Left ventricle myocardium inferior (tissue), 1 donor: ENCODE results near the gene RAB13. TPM values are rescaled to one million over a fixed set of nuclear protein-coding genes. Genes with fewer than 3 reads are reported as not detected.

Experiments used
- DNase-seq: peaks from one replicate; pipeline ENCODE4 v3.0.0-alpha.2; 2020
- H3K27ac ChIP-seq: fragments of 200-600 bp; replicated peaks from 2 replicates; pipeline ENCODE4 v1.8.0; 2021
- H3K27me3 ChIP-seq: fragments of 200-600 bp; 2 replicates; pipeline ENCODE4 v1.8.0; 2021; ENCODE audit warnings: low read depth
- H3K36me3 ChIP-seq: fragments of 200-600 bp; 2 replicates; pipeline ENCODE4 v1.8.0; 2021
- H3K4me1 ChIP-seq: fragments of 200-600 bp; 2 replicates; pipeline ENCODE4 v1.8.0; 2021
- H3K4me3 ChIP-seq: fragments of 200-600 bp; 2 replicates; pipeline ENCODE4 v1.8.0; 2021; ENCODE audit warnings: mild to moderate bottlenecking, moderate library complexity
- H3K9me3 ChIP-seq: fragments of 200-600 bp; replicated peaks from 2 replicates; pipeline ENCODE4 v1.8.0; 2021
- intact Hi-C: fragments of 100-400 bp; cut with micrococcal nuclease; formaldehyde crosslinking; loops from one replicate; pipeline ENCODE4 v1.11.0; 2022
- total RNA-seq: library from RNA; stranded (reverse); fragmentation: NEBNext Ultra II Directional; extraction: Animal tissue kit (Norgen Biotek cat#: 25700); gene quantifications from one replicate; pipeline ENCODE4 v1.2.1, GENCODE V29; 2021
- TF ChIP-seq, protein P1 (sequence below): fragments of 200-600 bp; IDR thresholded peaks from 2 replicates; pipeline ENCODE4 v1.8.0; 2021; ENCODE audit warnings: antibody characterized with exemption, mild to moderate bottlenecking, borderline replicate concordance
- donor health status: DM: no; HTN: yes; CAD: no; lungs with severe emphysema.

The RAB13 gene
- total RNA-seq, 1 donor from 2014 or later = 59.3 TPM

DNA sequence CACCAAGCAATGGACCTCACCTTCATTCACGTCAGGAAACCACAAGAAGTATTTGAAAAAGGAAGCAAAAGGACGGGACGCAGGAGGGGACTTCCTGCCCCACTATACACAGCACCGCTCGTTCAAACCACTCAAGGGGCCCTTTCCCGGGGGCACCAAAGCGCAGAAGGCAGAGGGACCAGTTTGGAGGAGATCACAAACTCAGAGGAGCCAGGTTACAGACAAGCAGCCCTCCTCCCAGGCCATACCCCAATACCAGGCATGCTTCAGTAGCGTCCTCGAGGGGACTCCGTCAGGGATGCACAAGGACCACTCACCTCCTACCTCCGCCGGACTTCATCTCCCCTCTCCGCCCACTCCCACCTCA, 28.4 kb downstream of the RAB13 start:
- peak overlapping the region; percentile 98 for H3K27ac ChIP-seq
- TF ChIP-seq, protein P1, sequence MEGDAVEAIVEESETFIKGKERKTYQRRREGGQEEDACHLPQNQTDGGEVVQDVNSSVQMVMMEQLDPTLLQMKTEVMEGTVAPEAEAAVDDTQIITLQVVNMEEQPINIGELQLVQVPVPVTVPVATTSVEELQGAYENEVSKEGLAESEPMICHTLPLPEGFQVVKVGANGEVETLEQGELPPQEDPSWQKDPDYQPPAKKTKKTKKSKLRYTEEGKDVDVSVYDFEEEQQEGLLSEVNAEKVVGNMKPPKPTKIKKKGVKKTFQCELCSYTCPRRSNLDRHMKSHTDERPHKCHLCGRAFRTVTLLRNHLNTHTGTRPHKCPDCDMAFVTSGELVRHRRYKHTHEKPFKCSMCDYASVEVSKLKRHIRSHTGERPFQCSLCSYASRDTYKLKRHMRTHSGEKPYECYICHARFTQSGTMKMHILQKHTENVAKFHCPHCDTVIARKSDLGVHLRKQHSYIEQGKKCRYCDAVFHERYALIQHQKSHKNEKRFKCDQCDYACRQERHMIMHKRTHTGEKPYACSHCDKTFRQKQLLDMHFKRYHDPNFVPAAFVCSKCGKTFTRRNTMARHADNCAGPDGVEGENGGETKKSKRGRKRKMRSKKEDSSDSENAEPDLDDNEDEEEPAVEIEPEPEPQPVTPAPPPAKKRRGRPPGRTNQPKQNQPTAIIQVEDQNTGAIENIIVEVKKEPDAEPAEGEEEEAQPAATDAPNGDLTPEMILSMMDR = no peak
- H3K4me3 ChIP-seq = peak overlapping the region; percentile 98
- DNase-seq = no peak
- H3K27me3 ChIP-seq = no peaks in the 10 kb centered on the region
- H3K36me3 ChIP-seq = peaks cover 35% of the 10 kb centered on the region
- intact Hi-C loops = no loop called here
- H3K4me1 ChIP-seq = peaks cover 85% of the 10 kb centered on the region
- no peaks in the 10 kb centered on the region for H3K9me3 ChIP-seq

DNA sequence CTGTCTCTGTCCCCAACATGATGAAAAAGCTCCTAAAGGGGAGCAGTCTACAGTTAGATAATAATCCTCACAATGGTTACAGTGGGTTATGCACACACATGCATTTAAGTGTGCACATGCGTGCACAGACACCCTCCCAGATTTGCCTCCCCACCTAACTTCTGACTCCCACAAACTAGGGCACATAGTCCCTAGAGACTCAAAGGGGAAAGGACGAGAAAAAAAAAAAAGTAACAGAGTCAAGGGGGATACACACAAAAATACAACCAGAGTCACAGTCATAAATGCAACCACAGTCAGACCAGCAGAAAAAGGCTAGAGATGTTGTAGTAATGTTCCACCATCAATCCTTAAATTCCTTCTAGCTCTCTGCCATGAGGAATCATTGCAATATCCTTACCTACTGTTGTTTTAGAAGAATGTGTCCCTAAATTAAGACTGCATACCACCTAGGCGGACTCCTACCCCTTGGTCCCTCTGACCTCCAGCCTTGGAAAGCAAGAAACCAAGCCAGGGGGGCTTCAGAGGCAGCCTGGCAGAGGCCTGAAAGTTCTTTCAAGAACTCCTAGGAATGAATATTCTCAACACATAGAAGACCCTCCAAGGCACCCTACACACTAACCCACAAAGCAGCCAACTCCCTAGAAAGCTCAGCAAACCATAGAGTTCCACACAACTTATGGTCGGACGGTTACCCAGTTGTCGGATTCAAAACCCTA, 29.0 kb downstream of the RAB13 start:
- Histone ChIP-seq H3K36me3 (peaks cover 40% of the 10 kb centered on the region), H3K4me3 (peak overlapping the region; percentile 98), H3K4me1 (peaks cover 80% of the 10 kb centered on the region), H3K9me3 (no peaks in the 10 kb centered on the region), H3K27me3 (no peaks in the 10 kb centered on the region), H3K27ac (peak overlapping the region; percentile 98)
- DNase-seq = no peak
- intact Hi-C loops = no loop called here
- TF ChIP-seq, protein P1 = no peak

DNA sequence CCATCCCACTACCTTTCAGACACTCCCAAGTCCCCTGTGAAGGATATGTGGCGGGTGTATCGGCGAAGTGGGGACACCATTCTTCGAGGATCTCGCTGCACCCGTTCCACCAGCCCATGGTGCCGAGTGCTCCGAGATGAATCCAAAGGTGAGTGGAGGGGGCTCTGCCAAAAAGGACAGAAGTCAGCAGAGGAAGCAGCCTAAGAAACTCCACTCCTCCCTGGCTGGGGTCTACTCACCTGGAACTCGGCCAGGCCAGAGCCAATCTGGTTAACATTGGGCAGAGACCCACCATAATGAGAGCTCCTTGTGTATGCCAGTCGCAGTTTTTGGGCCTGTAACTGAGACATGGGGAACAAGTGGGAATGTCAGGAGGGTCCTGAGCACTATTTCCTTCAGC, 31.3 kb downstream of the RAB13 start:
- intact Hi-C loops = no loop called here
- peaks cover 56% of the 10 kb centered on the region for H3K4me1 ChIP-seq
- H3K27me3 ChIP-seq = no peaks in the 10 kb centered on the region
- no peak overlapping the region for H3K27ac ChIP-seq
- DNase-seq = no peak
- no peak overlapping the region for H3K4me3 ChIP-seq
- no peaks in the 10 kb centered on the region for H3K9me3 ChIP-seq
- peaks cover 48% of the 10 kb centered on the region for H3K36me3 ChIP-seq
- TF ChIP-seq, protein P1 = no peak

DNA sequence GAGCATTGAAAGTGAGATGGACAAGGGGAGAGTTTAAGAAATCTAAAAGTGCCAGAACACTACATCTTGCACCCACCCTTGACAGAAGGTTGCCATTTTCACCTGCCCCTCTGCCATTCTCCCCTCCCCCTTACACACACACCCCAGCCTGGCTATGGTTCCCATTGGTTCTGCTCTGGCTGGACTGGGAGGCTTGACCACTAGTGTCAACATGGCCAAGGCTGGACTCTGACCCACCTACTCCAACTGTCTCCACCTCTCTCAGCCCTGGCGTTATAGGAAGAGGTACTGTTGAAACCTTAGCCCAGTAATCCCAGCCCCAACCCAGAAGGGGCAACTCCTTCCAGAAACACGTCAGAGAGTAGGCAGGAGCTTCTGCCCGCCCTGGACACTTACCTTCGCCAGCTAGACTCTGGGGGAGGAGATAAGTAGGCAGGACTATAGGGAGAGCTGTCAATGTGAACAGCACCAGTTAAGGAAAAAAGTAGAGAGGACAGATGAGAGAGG, 32.2 kb downstream of the RAB13 start:
- Histone ChIP-seq H3K9me3 (no peaks in the 10 kb centered on the region), H3K36me3 (peaks cover 57% of the 10 kb centered on the region), H3K4me3 (no peak overlapping the region), H3K27me3 (no peaks in the 10 kb centered on the region), H3K27ac (no peak overlapping the region), H3K4me1 (peaks cover 47% of the 10 kb centered on the region)
- TF ChIP-seq, protein P1 = no peak
- intact Hi-C loops = no loop called here
- DNase-seq = no peak

DNA sequence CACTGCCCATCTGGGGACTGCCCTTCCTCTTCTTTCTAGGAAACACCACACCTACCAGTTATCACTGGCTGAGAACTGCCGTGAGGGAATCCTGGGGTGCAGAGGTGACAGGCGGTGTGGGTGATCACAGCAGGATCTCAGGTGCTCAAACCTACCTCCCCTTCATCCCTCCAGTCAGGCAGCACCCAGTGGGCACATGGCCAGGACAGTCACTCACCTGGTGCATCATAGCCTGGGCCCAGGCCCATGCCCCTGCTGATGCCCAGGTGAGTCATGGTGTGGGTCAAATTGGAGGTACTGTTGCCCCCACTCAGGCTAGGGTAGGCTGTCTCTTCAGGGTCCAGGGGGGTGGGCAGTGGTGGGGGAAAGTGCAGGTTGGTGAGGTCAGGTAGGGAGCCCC, 34.3 kb downstream of the RAB13 start:
- intact Hi-C loops = no loop called here

More for the DNA sequence above, 34.3 kb downstream of the RAB13 start:
- H3K27me3 ChIP-seq = no peaks in the 10 kb centered on the region
- DNase-seq = no peak
- peaks cover 34% of the 10 kb centered on the region for H3K4me1 ChIP-seq
- TF ChIP-seq, protein P1 = no peak
- no peaks in the 10 kb centered on the region for H3K9me3 ChIP-seq
- H3K36me3 ChIP-seq = peaks cover 72% of the 10 kb centered on the region
- H3K27ac ChIP-seq = no peak overlapping the region
- no peak overlapping the region for H3K4me3 ChIP-seq
